IPS-11a (cell line): Measurements from ENCODE around the gene ATF6.

ENCODE experiments used
- H3K4me3 ChIP-seq: one replicate; pipeline ENCODE4 v1.5.1; 2013; ENCODE audit warnings: low read depth, low read length, control low read depth

ATF6 gene

DNA sequence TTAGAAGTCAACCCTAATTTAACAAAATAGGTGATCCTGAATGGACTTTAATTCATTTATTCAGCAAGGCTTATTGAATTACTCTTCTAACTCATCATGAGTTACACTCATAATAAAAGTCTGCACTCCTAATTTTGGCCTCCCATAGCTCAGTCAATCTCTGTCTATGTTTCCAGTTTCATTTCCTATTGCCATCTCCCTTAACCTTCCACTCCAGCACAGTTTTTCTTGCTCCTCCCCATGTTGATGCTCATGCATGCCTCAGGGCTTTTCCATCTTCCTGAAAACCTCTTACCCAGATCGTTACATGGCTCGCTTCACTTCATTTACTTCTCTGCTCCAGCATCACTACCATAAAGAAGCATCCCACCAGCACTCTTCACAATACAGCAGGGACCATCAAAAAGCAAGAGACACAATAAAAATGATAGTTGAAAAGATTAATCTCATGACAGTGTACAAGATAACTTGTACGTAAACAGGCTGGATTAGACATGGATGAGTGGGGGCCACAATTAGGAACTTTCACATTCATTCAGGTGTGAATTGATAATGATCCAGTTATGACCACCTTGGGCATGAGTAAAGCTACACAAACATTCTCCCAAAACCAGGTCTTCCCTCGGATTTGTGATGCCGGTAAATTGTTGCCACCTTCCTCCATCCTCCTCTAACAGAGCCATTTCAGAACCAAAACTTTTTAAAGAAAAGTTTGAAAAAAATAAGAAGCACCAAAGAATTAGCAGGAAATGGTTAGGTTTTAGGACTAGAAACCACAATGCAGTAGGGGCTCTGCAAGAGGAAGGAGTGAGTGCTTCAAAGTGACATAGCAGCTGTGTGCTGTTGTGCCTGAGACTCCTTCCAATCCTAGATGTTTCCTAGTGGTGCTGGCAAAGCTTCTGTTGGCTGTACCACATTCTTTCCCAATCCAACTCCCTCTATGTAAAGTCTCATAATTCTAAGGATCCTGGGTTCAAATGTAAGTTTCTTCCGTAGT is 167.8 kb downstream of the ATF6 start:
- H3K4me3 ChIP-seq, result no peak overlapping the region

DNA sequence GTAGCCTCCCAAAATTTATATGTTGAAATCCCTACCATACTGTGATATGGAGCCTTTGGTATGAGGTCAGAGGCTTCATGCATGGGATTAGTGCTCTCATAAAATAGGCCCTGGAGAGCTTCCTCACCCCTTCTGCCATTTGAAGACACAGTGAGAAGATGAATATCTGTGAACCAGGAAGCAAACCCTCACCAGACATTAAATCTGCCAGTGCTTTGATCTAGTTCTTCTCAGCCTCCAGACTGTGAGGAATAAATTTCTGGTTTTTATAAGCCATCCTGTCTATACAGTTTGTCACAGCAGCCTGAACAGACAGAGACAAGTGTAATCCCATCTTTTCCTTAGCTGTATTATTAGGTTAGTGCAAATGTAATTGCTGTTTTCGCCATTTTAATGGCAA is 169.1 kb downstream of the ATF6 start:
- no peak overlapping the region for H3K4me3 ChIP-seq

DNA sequence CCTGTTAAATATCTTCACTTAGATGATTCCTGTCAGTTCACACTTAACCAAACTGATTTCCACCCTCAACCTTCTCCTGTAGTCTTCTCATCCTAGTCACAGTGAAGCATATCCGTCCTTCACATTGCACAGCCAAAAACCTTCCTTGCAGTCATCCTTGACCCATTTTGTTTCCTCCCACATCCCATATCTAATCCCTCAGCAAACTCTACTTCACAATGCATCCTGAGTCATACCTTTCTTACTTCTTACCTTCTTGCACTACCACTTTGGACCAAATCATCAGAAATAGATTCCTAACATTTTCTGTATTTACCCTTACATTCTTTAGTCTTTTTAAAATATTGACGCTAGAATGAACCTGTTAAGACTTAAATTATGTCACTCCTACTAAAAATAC is 170.7 kb downstream of the ATF6 start:
- H3K4me3 ChIP-seq, result no peak overlapping the region

GRCh38 chr1:161940866-161941591 is 174.9 kb downstream of the ATF6 start:
- no peak overlapping the region for H3K4me3 ChIP-seq

- H3K4me3 ChIP-seq, result no peak overlapping the region
Measured at GRCh38 chr1:161941726-161942436, 175.8 kb downstream of the ATF6 start.

GRCh38 chr1:161943737-161944136 is 177.6 kb downstream of the ATF6 start:
- no peak overlapping the region for H3K4me3 ChIP-seq

DNA sequence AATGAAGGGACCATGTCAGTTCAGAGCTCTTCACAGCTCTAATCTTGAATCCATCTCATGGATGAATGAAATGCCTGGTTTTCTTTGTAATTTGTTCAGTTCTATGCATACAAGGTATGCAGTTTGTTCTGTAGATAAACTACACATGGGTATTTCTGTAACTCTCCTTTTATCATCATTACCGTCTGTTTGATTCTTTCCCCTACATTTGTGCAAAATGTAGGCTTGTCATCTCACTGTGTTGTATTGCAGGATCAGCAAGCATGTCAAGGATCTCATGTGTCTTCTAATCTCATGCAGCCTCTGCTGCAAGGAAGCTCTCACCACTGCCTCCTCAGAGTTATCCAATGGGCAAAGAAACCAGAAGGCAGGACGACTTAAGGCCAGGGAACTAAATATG is 178.3 kb downstream of the ATF6 start:
- H3K4me3 ChIP-seq, result no peak overlapping the region

DNA sequence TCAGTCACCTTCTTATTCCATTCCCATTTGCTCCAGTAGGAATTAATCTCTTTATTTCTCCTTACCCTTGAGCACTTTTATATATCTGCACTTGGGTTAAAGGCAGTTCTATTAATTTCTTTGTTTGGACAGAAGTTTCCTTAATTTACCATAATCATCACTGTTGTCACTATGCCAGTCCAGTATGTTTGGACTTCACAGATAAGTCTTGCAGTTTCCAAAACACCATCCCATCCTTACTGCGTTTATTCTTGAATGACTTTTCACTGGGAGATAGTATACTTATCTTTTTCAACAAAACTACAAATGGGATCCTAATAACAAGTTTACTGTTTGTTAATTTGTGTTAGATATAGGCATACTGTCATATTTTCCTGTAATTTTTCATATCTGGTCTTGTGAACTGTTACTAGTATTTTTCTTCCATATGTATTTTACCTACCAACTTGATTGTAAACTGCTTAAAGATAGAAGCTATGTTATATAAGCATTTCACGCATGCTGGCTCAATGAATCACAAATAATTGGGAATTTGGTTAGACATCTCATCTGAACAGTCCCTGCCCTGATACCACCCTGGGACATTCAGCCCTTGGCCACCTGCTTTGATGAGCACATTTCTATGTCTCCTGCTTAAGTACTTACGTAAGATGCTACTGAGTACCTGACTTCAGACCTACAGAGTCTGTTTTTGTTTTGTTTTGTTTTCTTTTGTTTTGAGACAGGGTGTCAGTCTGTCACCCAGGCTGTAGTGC is 179.4 kb downstream of the ATF6 start:
- H3K4me3 ChIP-seq, result no peak overlapping the region

DNA sequence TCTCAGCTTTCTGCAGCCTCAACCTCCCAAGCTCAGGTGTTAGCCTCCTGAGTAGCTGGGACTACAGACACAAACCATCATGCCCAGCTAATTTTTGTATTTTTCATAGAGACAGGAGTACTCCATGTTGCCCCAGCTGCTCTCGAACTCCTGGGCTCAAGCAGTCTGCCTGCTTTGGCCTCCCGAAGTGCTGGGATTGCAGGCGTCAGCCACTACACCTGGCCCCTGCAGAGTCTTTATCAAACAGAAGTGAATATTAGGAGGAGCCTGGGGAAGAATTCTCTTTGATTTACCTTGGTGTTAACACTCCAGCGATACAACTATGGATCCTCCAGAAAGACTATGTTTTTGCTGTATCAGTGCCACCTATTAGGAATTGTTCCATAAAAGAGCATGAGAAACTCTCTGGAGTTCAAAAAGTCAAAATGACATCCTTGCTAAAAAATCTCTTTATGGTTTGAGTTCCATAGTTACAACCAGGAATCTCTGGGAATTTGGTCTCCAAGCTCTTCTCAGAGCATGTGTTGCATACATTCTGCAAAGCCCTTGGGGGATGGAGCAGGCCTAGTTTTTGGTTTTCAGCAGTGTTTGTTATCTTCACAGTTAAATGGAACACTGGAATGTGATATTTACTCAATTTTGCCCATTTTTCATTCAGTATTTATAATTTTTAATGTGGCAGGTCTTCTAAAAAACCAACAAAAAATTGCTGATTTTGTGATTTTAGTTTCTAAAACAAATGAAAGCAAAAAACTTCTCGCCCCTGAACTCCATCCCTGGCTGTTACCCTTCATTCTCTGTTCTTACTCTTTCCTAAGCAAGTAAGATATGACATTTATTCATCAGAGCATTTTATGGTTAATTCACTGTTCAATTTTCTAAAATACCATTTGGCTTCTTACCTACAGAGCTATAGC is 180.2 kb downstream of the ATF6 start:
- H3K4me3 ChIP-seq, result no peak overlapping the region

DNA sequence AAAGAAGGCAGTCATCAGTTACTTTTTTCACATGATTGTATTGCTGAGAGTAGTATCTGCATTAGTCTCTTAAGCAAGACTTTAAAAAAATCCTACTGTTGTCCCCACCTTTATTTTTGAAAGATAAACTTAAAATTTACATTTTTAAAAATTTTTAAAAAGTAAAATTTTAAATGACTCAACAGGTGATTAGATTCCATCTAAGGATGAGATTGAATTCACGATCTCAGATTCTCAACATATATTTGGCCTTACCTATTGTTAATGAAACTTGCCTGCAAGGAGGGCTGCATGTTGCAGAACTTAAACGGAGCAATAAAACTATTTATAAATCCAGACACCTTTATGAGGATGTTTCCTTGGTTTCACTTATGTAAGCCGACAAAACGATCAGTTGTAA is 182.3 kb downstream of the ATF6 start:
- H3K4me3 ChIP-seq, result no peak overlapping the region

DNA sequence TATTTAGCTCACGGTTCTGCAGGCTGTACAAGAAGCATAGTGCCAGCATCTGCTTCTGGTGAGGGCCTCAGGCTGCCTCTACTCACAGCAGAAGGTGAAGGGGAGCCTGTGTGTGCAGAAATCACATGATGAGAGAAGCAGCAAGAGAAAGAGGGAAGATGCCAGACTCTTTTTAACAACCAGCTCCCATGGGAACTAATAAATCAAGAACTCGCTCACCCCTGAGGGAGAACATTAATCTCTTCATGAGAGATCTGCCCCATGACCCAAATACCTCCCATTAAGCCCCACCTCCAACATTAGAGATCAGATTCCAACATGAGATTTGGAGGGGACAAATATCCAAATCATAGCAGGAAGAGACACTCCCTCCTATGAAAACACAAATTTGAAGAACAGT is 183.4 kb downstream of the ATF6 start:
- H3K4me3 ChIP-seq, result no peak overlapping the region

GRCh38 chr1:161950377-161950776 is 184.3 kb downstream of the ATF6 start:
- H3K4me3 ChIP-seq, result no peak overlapping the region

- H3K4me3 ChIP-seq, result no peak overlapping the region
Measured at GRCh38 chr1:161951646-161952045, 185.5 kb downstream of the ATF6 start.

DNA sequence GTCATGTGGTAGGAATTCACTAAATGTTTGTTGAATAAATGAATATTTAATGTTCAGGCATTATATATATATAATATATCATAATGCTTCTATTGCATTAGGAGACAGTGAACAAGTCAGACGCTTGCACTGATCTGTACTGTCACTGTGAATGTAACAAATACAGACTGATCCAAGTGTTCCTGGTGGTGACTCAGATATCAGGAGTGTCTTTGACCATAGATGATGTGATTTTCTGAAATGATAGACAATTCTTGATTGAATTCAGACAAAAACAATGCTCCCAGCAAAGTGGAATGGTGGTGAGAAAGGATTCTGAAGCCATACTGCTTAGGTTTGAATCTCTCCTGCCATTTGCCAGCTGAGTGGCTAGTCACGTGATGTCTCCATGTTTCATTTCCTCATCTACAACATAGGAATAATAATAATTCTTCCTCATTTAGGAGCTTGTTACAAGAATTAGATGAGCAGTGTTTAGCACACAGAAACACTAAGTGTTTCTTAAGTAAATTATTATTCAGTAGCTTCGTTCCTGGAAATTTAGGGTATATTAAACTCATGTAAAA is 186.6 kb downstream of the ATF6 start:
- H3K4me3 ChIP-seq, result no peak overlapping the region

DNA sequence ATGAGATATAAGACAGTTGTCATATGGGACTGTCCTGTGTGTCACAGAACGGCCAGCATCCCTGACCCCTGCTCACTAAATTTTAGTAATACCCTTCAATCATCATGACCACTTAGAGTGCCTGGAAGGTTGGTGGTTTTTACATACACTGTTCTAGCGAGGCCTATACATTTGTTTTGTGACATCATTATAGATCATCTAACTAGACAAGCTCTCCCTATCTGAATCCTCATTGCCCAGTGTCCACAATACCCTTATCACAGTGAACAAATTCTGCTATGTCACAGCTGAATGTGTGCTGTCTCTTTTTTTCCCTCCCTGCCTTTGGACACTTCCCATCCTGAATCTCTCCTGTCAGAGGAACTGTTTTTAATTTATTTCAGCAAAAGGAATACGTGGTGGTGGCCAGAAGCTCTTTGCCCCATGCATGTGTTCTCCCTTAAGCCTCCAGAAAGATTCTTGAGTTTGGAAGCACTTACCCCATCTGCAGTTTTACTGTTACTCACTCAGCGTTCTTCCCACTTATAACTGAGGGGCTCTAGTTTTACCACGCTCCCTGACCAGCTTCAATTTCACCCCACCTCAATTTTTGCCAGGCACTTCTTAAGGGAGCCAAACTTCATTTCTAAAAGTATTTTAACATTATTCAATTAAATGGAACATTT is 187.3 kb downstream of the ATF6 start:
- no peak overlapping the region for H3K4me3 ChIP-seq

DNA sequence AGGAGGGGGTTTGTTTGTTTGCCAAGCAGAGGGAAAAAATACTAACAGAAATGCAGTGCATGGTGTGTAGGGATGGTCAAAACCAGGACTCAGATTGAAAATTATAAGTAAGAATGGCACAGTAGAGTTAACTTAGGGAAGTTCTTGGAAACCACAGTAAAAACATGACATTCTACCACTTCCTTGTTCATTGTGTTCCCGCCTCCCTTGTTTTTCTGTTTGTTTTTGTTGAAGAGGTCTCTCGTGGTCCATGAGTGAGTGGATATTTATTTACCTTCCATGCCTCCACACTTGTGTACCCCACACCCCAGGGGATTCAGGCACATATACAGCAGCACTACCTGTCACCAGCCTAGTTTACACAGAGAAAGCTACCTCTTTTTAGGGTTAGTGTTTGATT is 187.9 kb downstream of the ATF6 start:
- no peak overlapping the region for H3K4me3 ChIP-seq

DNA sequence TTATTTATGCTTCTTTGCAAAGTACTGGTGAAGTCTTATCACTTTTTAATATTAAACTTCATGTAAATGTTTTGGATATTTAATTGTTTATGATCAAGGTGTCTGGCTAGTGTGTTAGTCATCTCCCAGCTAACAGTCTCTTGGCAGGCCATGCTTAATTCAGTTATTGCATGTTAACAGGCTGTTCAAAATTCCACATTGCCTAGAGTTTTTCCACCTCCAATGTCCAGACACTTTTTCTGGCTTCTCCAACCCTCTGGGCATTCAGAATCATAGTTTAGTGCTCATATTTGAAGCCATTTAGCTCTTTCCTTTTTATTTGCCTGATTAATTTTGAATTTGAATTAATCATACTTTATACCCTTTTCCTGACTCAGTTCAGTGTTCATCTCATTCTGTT is 188.3 kb downstream of the ATF6 start:
- no peak overlapping the region for H3K4me3 ChIP-seq

- H3K4me3 ChIP-seq, result no peak overlapping the region
Measured at GRCh38 chr1:161955606-161956005, 189.5 kb downstream of the ATF6 start.

- H3K4me3 ChIP-seq, result no peak overlapping the region
Measured at GRCh38 chr1:161956097-161956496, 190.0 kb downstream of the ATF6 start.
